GM21390 (cell line): Measurements from ENCODE around the gene GPX3.

Source experiments
- ATAC-seq: cut with Tn5 transposase; IDR thresholded peaks from one replicate; pipeline ENCODE4 v1.9.1; 2021; ENCODE audit not compliant: unreplicated experiment

Gene GPX3

DNA sequence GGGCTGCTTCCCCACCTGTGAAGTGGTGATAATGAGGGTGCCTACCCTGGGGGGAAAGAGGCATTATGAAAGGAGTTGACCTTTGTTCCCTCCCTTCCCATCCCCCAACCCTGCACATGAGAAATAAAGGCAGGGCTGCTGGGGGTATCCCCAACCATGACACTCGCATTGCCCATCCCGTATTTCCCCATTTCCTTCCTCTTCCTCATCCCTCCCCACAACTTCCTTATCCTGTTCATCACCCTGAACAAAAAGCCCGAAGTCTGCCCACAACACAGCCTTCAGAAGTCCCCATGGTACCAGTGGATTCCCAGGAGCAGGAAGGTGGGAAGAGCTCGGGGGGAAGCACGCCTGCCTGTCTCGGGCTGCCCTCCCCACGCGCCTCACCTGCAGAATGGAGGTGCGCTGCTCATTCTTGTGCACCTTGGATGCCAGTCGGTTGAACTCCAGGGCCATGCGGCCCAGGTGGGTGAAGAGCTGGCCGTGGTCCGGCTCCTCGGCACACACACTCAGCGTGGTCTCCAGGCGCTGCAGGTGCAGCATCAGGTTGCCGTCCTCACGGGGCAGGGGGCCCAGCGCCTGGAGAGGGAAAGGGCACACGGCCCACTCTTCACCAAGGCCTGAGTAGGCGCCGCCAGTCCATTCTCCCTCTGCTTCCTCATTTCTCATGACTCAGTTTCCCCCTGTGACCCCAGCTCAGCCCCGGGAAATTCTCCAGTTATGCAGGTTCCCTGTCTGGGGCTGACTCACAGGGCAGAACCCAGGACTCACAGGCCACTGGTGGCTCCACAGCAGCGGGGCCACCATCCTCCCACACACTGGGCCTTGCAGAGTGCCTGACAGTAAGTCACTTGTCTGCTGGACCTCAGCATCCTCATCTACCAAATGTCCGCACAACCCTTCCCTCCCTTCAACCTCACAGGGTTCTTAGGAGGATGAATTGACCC lies 36.3 kb downstream of the GPX3 start:
- ATAC-seq: no peak

- no peak for ATAC-seq
Observed at GRCh38 chr5:151058301-151058700, 37.9 kb downstream of the GPX3 start.

GRCh38 chr5:151058891-151059489 lies 38.6 kb downstream of the GPX3 start:
- no peak for ATAC-seq

- ATAC-seq: no peak
Observed at GRCh38 chr5:151060742-151061141, 40.4 kb downstream of the GPX3 start.

DNA sequence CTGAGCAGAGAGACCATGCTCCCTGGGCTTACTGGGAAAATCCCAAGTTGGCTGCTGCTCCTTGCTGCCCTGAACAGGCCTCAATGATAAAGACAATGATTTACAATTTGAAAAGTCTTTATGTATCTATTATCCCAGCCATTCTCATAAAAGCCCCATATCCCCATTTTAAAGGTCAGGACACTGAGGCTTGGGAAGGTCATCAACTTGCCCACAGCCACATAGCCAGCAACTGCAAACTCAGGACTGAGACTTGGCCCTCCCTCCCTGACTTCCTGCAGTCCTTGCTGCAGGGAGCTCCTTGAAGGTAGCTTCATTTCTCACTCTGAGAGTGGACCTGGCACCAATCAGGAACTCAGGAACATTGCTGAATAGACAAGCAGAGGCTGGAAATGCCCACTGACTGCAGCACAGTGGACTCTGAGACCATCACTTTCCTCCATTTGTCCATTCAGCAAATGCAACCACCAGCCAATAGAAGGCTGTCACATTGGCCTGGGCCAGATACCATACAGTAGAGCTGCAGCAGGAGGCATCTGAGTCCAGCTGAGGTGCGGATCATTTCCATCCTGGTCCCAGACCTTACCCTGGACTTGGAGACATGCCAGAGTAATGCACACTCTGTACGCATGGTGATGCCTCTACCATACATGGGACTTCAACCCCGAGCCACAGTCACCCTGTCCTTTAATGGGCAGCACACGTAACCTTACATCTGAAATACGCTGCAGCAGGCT lies 42.2 kb downstream of the GPX3 start:
- no peak for ATAC-seq

GRCh38 chr5:151063142-151063989 lies 43.0 kb downstream of the GPX3 start:
- no peak for ATAC-seq

DNA sequence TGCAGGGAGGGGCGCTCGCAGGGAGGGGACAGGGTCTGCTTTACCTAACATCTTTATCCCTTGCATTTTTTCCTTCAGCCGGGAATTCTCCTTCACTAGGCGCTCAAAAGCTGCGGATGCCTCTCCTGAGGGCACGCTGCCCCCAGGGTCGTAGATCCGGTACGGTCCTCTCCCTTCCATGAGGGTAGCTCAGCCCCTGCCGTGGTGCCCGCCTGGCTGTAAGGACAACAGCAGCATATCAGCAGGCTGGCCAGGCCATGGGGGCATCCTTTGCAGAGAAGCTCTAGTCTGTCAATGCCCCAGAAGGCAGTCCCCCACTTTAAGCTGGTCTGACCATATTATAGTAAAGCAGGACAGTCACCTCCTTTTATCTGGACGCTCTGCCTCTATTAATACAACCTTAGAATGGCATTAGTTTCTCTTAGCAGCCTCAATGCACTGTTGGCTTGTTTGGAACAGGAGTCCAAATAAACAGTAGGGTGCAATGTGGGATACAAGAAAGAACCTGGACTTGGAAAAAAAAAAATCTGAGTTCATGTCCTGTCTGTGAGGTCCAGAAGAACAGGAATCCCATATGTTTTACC lies 44.6 kb downstream of the GPX3 start:
- ATAC-seq: no peak

- no peak for ATAC-seq
Observed at GRCh38 chr5:151065609-151066008, 45.2 kb downstream of the GPX3 start.

DNA sequence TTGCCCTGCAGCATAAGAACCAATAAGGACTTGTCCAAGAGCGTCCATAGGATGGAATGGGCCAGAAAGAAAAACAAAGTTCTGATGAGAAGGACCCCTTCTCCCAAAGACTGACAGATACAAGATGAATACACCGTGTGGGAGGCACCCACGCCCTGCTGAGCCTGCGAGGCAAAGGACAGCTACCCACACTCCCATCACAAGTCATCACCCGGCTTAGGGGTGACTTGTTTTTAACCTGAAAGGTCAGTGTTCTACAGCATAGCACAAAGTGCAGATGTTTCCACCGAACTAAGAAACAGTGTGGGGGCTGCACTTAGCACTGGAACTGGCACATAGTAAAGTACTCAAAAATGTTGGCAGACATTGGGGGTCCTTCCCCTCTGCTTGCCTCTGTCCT lies 46.5 kb downstream of the GPX3 start:
- ATAC-seq: no peak

- ATAC-seq: no peak
Observed at GRCh38 chr5:151067632-151068432, 47.4 kb downstream of the GPX3 start.

GRCh38 chr5:151068433-151069197 lies 48.2 kb downstream of the GPX3 start:
- peak; percentile 58 for ATAC-seq

DNA sequence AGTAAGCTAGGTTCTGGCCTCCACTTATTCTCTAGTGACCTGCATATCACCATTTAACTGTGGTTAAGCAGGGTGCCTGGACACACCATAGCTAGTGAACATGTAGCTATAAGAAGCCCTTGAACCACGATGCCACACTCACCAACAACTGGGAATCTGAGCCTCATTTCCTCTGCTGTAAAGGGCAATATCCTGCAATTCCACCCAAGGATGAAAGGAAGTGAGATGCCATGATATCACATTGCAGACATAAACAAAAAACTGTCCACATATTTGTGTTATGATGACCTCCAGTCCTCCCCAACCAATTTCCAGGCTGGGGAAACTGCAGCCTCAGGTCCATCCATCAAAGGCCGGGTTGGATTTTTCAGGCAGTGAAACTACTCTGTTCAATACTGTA lies 50.1 kb downstream of the GPX3 start:
- ATAC-seq: no peak

- no peak for ATAC-seq
Observed at GRCh38 chr5:151071021-151071420, 50.6 kb downstream of the GPX3 start.

DNA sequence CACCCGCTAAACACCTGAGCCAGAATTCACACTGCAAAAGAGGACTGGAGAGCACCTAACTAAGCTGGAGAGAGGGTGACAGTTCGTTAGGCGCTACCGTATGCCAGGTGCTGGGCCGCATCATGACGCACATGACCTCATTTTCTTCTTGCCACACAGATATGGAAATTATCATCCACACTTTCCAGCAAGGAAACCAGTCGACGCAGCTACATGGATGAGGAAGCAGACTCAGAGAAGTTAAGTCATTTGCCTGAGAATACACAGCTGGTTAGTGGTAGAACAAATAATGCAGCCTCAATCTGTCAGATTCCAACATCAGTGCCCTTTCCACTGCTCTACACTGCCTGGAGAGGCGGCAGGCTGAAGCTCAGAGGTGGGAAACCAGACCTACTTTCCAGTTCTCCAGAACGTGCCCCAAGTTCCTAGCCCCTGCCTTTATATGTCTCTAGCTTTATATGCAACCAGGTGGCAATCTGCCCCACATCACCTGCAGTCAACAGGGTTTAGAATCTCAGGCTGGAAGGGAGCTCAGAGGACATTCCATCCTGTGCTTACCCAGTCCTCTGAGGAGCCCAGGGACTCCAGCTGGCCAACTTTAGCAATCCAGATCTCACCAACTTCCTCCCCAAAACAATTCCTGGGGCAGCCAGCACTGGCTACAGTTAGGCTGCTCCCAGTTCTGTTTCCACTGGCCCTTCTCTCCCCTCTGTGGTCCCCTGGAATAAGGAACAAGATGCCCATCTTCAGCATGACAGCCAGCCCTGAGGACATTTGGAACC lies 51.6 kb downstream of the GPX3 start:
- no peak for ATAC-seq

GRCh38 chr5:151072630-151073025 lies 52.2 kb downstream of the GPX3 start:
- no peak for ATAC-seq

DNA sequence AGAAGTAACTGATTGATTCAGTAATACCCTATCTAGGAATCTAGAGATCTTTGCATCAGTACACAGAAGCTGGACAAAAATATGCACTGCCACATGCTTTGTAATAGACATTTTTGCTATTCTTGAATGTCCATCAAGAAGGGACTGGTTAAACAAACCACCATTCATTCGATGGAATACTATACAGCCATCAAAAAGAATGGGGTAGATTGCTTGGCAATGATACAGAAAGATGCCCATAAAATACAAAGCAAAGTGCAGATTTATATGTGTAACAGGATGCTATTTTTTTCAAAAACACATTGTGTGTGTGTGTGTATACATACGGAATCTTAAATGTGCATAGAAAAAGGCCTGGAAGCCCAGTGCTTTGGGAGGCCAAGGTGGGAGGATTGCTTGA lies 52.9 kb downstream of the GPX3 start:
- no peak for ATAC-seq

DNA sequence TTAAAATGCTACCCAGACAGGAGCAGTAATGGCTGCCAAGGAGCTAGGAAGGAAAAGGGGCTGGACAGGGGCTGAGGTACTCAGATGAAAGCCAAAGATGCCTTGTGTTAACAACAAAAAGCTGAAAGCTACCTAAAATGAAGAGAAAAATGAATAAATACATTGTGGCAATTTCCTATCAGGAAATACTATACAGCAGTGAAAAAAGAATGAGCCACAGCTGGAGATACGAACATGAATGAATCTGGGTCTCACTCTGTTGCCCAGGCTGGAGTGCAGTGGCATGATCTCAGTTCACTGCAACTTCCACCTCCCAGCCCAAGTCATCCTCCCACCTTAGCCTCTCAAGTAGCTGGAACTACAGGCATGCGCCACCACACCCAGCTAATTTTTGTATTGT lies 54.2 kb downstream of the GPX3 start:
- no peak for ATAC-seq

- ATAC-seq: no peak
Observed at GRCh38 chr5:151075698-151076331, 55.4 kb downstream of the GPX3 start.
